Measurements from ENCODE around the gene CKS1B. TPM values are rescaled to one million over a fixed set of nuclear protein-coding genes. Genes with fewer than 3 reads are reported as not detected.

CKS1B gene
- total and polyA plus RNA-seq, 9 of the 15 experiments (the other 6 are each of a cell fraction or from before 2014, with no cell fraction given), result 215 to 1,103 (median 460) TPM

GRCh38 chr1:154972517-154973343 is 1.8 kb upstream of the CKS1B start (continued):
- TF ChIP-seq PATZ1 (CRISPR knock-in tag; IDR thresholded peaks at IDR 0.05; ENCODE audit: borderline replicate concordance), result no peak
- TF ChIP-seq LARP7 (IDR thresholded peaks at IDR 0.05), result no peak
- TF ChIP-seq CBFB (CRISPR knock-in tag; IDR thresholded peaks at IDR 0.05), result no peak
- no peak for TF ChIP-seq HNRNPK (IDR thresholded peaks at IDR 0.05; ENCODE audit: low read depth, low read length, poor library complexity, severe bottlenecking)
- peak; percentile 49; the same call in 1 of the 2 replicates for TF ChIP-seq EGR1 (conservative IDR thresholded peaks at IDR 0.05)
- TF ChIP-seq MED1 (CRISPR knock-in tag; IDR thresholded peaks at IDR 0.05; ENCODE audit: borderline replicate concordance), result no peak
- TF ChIP-seq CBX3 (IDR thresholded peaks at IDR 0.05; ENCODE audit: borderline replicate concordance in 1 of 2, low read length in 2 of 2), result 0 out of 3 replicates have a peak, but pooled peaks of 1 of the 2 experiments have one; percentile 8
- TF ChIP-seq ZNF76 (CRISPR knock-in tag; IDR thresholded peaks at IDR 0.05; ENCODE audit: borderline replicate concordance), result no peak
- TF ChIP-seq JUNB (CRISPR knock-in tag; conservative IDR thresholded peaks at IDR 0.05), result no peak
- no peak for TF ChIP-seq ZNF668 (CRISPR knock-in tag; IDR thresholded peaks at IDR 0.05)
- TF ChIP-seq MAZ (CRISPR knock-in tag; conservative IDR thresholded peaks at IDR 0.05 in 1 of 2, IDR thresholded peaks at IDR 0.05 in 1 of 2), result no peak
- TF ChIP-seq XRCC5 (IDR thresholded peaks at IDR 0.05; ENCODE audit: low read depth, low read length), result no peak
- TF ChIP-seq SUPT5H (IDR thresholded peaks at IDR 0.05), result no peak
- TF ChIP-seq TEAD1 (CRISPR knock-in tag; IDR thresholded peaks at IDR 0.05), result no peak
- no peak for TF ChIP-seq CHD2 (IDR thresholded peaks at IDR 0.05; ENCODE audit: low read depth, low read length)
- TF ChIP-seq ZNF592 (IDR thresholded peaks at IDR 0.05), result peak; percentile 74
- no peak for TF ChIP-seq PTRF (tag; IDR thresholded peaks at IDR 0.05)
- no peak for TF ChIP-seq ZNF717 (CRISPR knock-in tag; IDR thresholded peaks at IDR 0.05)
- no peak for TF ChIP-seq ZEB2 (IDR thresholded peaks at IDR 0.05)
- TF ChIP-seq THAP12 (CRISPR knock-in tag; IDR thresholded peaks at IDR 0.05), result no peak
- TF ChIP-seq ZNF311 (CRISPR knock-in tag; IDR thresholded peaks at IDR 0.05), result no peak
